CD14-positive monocyte (primary cell): ENCODE data around the gene HEMK1. TPM values are rescaled to one million over a fixed set of nuclear protein-coding genes. Genes with fewer than 3 reads are reported as not detected.

Experiments used
- DNase-seq, 3 donors: peaks; one replicate each; pipeline ENCODE4 v3.0.0-alpha.2; 2011 to 2022
- H2AFZ ChIP-seq: 2 replicates; pipeline ENCODE4 v1.6.0; 2012; ENCODE audit warnings: mild to moderate bottlenecking, low read depth, low read length, inconsistent platforms; ENCODE audit not compliant: insufficient read depth, poor library complexity, severe bottlenecking
- H3K27ac ChIP-seq, 2 donors: 1 replicate in 1 of 2; 2 replicates in 1 of 2; pipeline ENCODE4 v1.5.1; 2012 to 2013; ENCODE audit warnings: low read length in 2 of 2, control low read depth in 1 of 2, inconsistent platforms in 1 of 2, low read depth in 1 of 2, mild to moderate bottlenecking in 1 of 2
- H3K27me3 ChIP-seq, 2 donors: one replicate each; pipeline versions ENCODE4 v1.6.0 to v1.6.1; 2011 to 2013; ENCODE audit warnings: low read length in 2 of 2; ENCODE audit not compliant: control insufficient read depth in 2 of 2, insufficient read depth in 2 of 2
- H3K36me3 ChIP-seq, 2 donors: replicated peaks in 1 of 2; 1 replicate in 1 of 2; 2 replicates in 1 of 2; pipeline versions ENCODE4 v1.5.1 to v1.6.1; 2012 to 2013; ENCODE audit warnings: low read length in 2 of 2, control low read depth in 1 of 2, inconsistent platforms in 1 of 2, mild to moderate bottlenecking in 1 of 2; ENCODE audit not compliant: insufficient read depth in 2 of 2, control insufficient read depth in 1 of 2
- H3K4me1 ChIP-seq, 2 donors: 1 replicate in 1 of 2; 2 replicates in 1 of 2; pipeline versions ENCODE4 v1.5.1 to v1.6.1; 2012 to 2013; ENCODE audit warnings: low read length in 2 of 2, control low read depth in 1 of 2, inconsistent platforms in 1 of 2, mild to moderate bottlenecking in 1 of 2, moderate library complexity in 1 of 2; ENCODE audit not compliant: insufficient read depth in 2 of 2, control insufficient read depth in 1 of 2
- H3K4me2 ChIP-seq: replicated peaks from 2 replicates; pipeline ENCODE3; 2012; ENCODE audit warnings: low read length, moderate library complexity, mild to moderate bottlenecking; ENCODE audit not compliant: poor library complexity, severe bottlenecking; ENCODE audit errors: extremely low read depth
- H3K4me3 ChIP-seq, 3 experiments: fragments of 200-600 bp in 1 of 3; sonication (generic) in 1 of 3; replicated peaks in 1 of 3; 1 replicate in 2 of 3; 2 replicates in 1 of 3; pipeline ENCODE4 v1.5.1; 2011 to 2013; ENCODE audit warnings: low read length in 3 of 3, mild to moderate bottlenecking in 3 of 3, control low read depth in 2 of 3, low read depth in 2 of 3, inconsistent platforms in 1 of 3, moderate library complexity in 1 of 3
- H3K79me2 ChIP-seq: 2 replicates; pipeline ENCODE4 v1.6.0; 2012; ENCODE audit warnings: mild to moderate bottlenecking, control low read depth, inconsistent platforms, low read length, moderate library complexity; ENCODE audit not compliant: insufficient read depth
- H3K9ac ChIP-seq: 2 replicates; pipeline ENCODE4 v1.6.0; 2017; ENCODE audit warnings: low read length, mild to moderate bottlenecking; ENCODE audit not compliant: insufficient read depth, poor library complexity, severe bottlenecking
- H3K9me3 ChIP-seq, 2 donors: replicated peaks in 1 of 2; 1 replicate in 1 of 2; 2 replicates in 1 of 2; pipeline versions ENCODE4 v1.5.1 to v1.6.1; 2012 to 2013; ENCODE audit warnings: low read length in 2 of 2, control low read depth in 1 of 2; ENCODE audit not compliant: control insufficient read depth in 1 of 2, insufficient read depth in 1 of 2
- H4K20me1 ChIP-seq: 2 replicates; pipeline ENCODE4 v1.6.0; 2012; ENCODE audit warnings: mild to moderate bottlenecking, low read length, control low read depth, moderate library complexity; ENCODE audit not compliant: insufficient read depth
- H3K27ac Mint-ChIP-seq, 7 donors: one replicate each; pipeline ENCODE4 v1.8.0; 2020; ENCODE audit warnings: mild to moderate bottlenecking in 7 of 7, mixed read lengths in 7 of 7, moderate library complexity in 6 of 7, inconsistent platforms in 2 of 7
- H3K27me3 Mint-ChIP-seq, 3 donors: one replicate each; pipeline ENCODE4 v1.8.0; 2021 to 2022; ENCODE audit warnings: low read depth in 3 of 3, mild to moderate bottlenecking in 3 of 3, mixed read lengths in 3 of 3, moderate library complexity in 3 of 3, inconsistent platforms in 1 of 3
- H3K36me3 Mint-ChIP-seq, 2 donors: one replicate each; pipeline ENCODE4 v1.8.0; 2020; ENCODE audit warnings: mixed read lengths in 2 of 2, inconsistent platforms in 1 of 2, mild to moderate bottlenecking in 1 of 2
- H3K4me1 Mint-ChIP-seq: one replicate; pipeline ENCODE4 v1.8.0; 2020; ENCODE audit warnings: mild to moderate bottlenecking, mixed read lengths
- H3K4me3 Mint-ChIP-seq, 2 donors: one replicate each; pipeline ENCODE4 v1.8.0; 2020; ENCODE audit warnings: mild to moderate bottlenecking in 2 of 2, mixed read lengths in 2 of 2, moderate library complexity in 1 of 2
- H3K9me3 Mint-ChIP-seq, 7 donors: one replicate each; pipeline ENCODE4 v1.8.0; 2020 to 2022; ENCODE audit warnings: mixed read lengths in 7 of 7, mild to moderate bottlenecking in 6 of 7, moderate library complexity in 6 of 7, inconsistent platforms in 2 of 7
- CTCF ChIP-seq: fragments of 200-600 bp; IDR thresholded peaks from one replicate; pipeline ENCODE4 v1.8.0; 2022; ENCODE audit warnings: antibody characterized with exemption, mild to moderate bottlenecking
- WGBS: methylation state at CpG from one replicate; pipeline ENCODE4 v1.1.5; 2013; ENCODE audit warnings: missing lambda C conversion rate; ENCODE audit not compliant: insufficient coverage; 5-methylcytosine and 5-hydroxymethylcytosine counted together
- intact Hi-C, 2 donors: fragments of 100-400 bp; cut with micrococcal nuclease; formaldehyde crosslinking; loops; one replicate each; pipeline versions ENCODE4 v1.15.0 to v1.15.1; 2023
- polyA plus RNA-seq, 3 donors: library from polyadenylated mRNA; depleted of rRNA in 1 of 3; unstranded in 2 of 3; stranded (reverse) in 1 of 3; fragments of 300-500 nt in 2 of 3; fragments of >200 nt in 1 of 3; fragmentation: Illumina TruSeq in 2 of 3; gene quantifications; 1 replicate in 2 of 3; 2 replicates in 1 of 3; pipeline ENCODE4 v1.2.3, GENCODE V29; 2012 to 2021

HEMK1 gene
- polyA plus RNA-seq, 3 donors: 10.1 to 14.0 (median 12.1) TPM

- WGBS: 11% methylated on average over 1 of the region's 1 CpG
- H3K36me3 ChIP-seq: peaks cover 2 to 15% of the 10 kb centered on the region in 2 donors
- H3K4me3 Mint-ChIP-seq: no peak overlapping the region
- H3K27me3 Mint-ChIP-seq: peaks cover 0 to under 1% (median 0%) of the 10 kb centered on the region in 3 donors
- peak overlapping the region in 1 of 2 donors; percentile 14 for H3K27ac ChIP-seq
- H3K4me1 ChIP-seq: peaks cover 24 to 46% of the 10 kb centered on the region in 2 donors
- H3K4me1 Mint-ChIP-seq: peaks cover 38% of the 10 kb centered on the region
- no peaks in the 10 kb centered on the region for H3K9me3 Mint-ChIP-seq
- H3K27me3 ChIP-seq: no peaks in the 10 kb centered on the region
- peaks cover 10 to 17% of the 10 kb centered on the region in 2 donors for H3K36me3 Mint-ChIP-seq
- peak overlapping the region in 3 of 7 donors; percentile 36 to 73 (median 65) for H3K27ac Mint-ChIP-seq
- no peak overlapping the region for H3K9ac ChIP-seq
- H2AFZ ChIP-seq: no peak overlapping the region
- no peak overlapping the region for H3K4me2 ChIP-seq
- TF ChIP-seq CTCF: peak; percentile 95
- H4K20me1 ChIP-seq: no peaks in the 10 kb centered on the region
- H3K9me3 ChIP-seq: no peaks in the 10 kb centered on the region
- intact Hi-C loops: loop anchor here (1.0 to 10.0 kb wide), 3 partner anchors 40 to 83 kb away; no protein-coding TSS in a partner anchor
- peak; percentile 71 to 81 (median 75) for DNase-seq
- peaks cover 9% of the 10 kb centered on the region for H3K79me2 ChIP-seq
- no peak overlapping the region for H3K4me3 ChIP-seq
These were observed 2.8 kb downstream of the HEMK1 start for GRCh38 chr3:50572158-50572557.

GRCh38 chr3:50572801-50573371, 3.6 kb downstream of the HEMK1 start:
- no peak overlapping the region for H3K4me2 ChIP-seq
- peaks cover 34% of the 10 kb centered on the region for H3K4me1 Mint-ChIP-seq
- no peak for TF ChIP-seq CTCF
- H3K9ac ChIP-seq: no peak overlapping the region
- peak overlapping the region in 1 of 7 donors; percentile 65 for H3K27ac Mint-ChIP-seq
- DNase-seq: no peak
- H3K4me1 ChIP-seq: peaks cover 20 to 39% of the 10 kb centered on the region in 2 donors
- intact Hi-C loops: loop anchor here (1.0 to 10.0 kb wide), 3 partner anchors 39 to 82 kb away; no protein-coding TSS in a partner anchor
- H3K36me3 Mint-ChIP-seq: peaks cover 17 to 24% of the 10 kb centered on the region in 2 donors
- H3K4me3 ChIP-seq: no peak overlapping the region
- H2AFZ ChIP-seq: no peak overlapping the region
- peaks cover 9% of the 10 kb centered on the region for H3K79me2 ChIP-seq
- H3K27ac ChIP-seq: peak overlapping the region in 1 of 2 donors; percentile 14
- H3K4me3 Mint-ChIP-seq: no peak overlapping the region
- 86% methylated on average over 3 of the region's 4 CpGs for WGBS
- peaks cover 7 to 22% of the 10 kb centered on the region in 2 donors for H3K36me3 ChIP-seq
- no peaks in the 10 kb centered on the region for H4K20me1 ChIP-seq
- H3K27me3 Mint-ChIP-seq: no peaks in the 10 kb centered on the region
- no peaks in the 10 kb centered on the region for H3K27me3 ChIP-seq
- H3K9me3 Mint-ChIP-seq: no peaks in the 10 kb centered on the region
- no peaks in the 10 kb centered on the region for H3K9me3 ChIP-seq
